Occipital lobe (tissue), 2 donors: ENCODE data around the gene AP5Z1. TPM values are rescaled to one million over a fixed set of nuclear protein-coding genes. Genes with fewer than 3 reads are reported as not detected.
A peak's percentile ranks its signal among the peaks of the same experiment; 100 is the strongest.

Source experiments
- DNase-seq: peaks from one replicate; lab custom pipeline; 2025; lab: John Stamatoyannopoulos, UW
- total RNA-seq: library from RNA; depleted of rRNA; stranded (reverse); fragments of >200 nt; gene quantifications from one replicate; pipeline ENCODE4 v1.2.3, GENCODE V29; 2014

AP5Z1 gene
- total RNA-seq = 14.7 TPM

GRCh38 chr7:4775250-4775847 lies at the start of gene AP5Z1:
Gene AP5Z1, plus strand, starts transcription at chr7:4775623. Its CDS starts 93 bp downstream, at chr7:4775716.
- peak; percentile 92 for DNase-seq

GRCh38 chr7:4725850-4726450 lies 49.5 kb upstream of the AP5Z1 start:
- no peak for DNase-seq

- no peak for DNase-seq
Measured at GRCh38 chr7:4726566-4726965, 48.9 kb upstream of the AP5Z1 start.

GRCh38 chr7:4727914-4728705 lies 47.3 kb upstream of the AP5Z1 start:
- DNase-seq = no peak

GRCh38 chr7:4729266-4729665 lies 46.2 kb upstream of the AP5Z1 start:
- no peak for DNase-seq

GRCh38 chr7:4730276-4730675 lies 45.1 kb upstream of the AP5Z1 start:
- no peak for DNase-seq

GRCh38 chr7:4730971-4731370 lies 44.5 kb upstream of the AP5Z1 start:
- no peak for DNase-seq

- no peak for DNase-seq
Measured at GRCh38 chr7:4731803-4732202, 43.6 kb upstream of the AP5Z1 start.

GRCh38 chr7:4733936-4734528 lies 41.4 kb upstream of the AP5Z1 start:
- no peak for DNase-seq

- no peak for DNase-seq
Measured at GRCh38 chr7:4734587-4735345, 40.7 kb upstream of the AP5Z1 start.

- DNase-seq = no peak
Measured at GRCh38 chr7:4737300-4737699, 38.1 kb upstream of the AP5Z1 start.

- no peak for DNase-seq
Measured at GRCh38 chr7:4738711-4739527, 36.5 kb upstream of the AP5Z1 start.

- DNase-seq = no peak
Measured at GRCh38 chr7:4739528-4739992, 35.9 kb upstream of the AP5Z1 start.

- DNase-seq = no peak
Measured at GRCh38 chr7:4740796-4741195, 34.6 kb upstream of the AP5Z1 start.

GRCh38 chr7:4742051-4742573 lies 33.3 kb upstream of the AP5Z1 start:
- DNase-seq = no peak

- DNase-seq = no peak
Measured at GRCh38 chr7:4742852-4743251, 32.6 kb upstream of the AP5Z1 start.

GRCh38 chr7:4744391-4745264 lies 30.8 kb upstream of the AP5Z1 start:
- peak; percentile 94 for DNase-seq

- DNase-seq = no peak
Measured at GRCh38 chr7:4745265-4745919, 30.0 kb upstream of the AP5Z1 start.
